ENCODE measurements around the gene AURKA.

GRCh38 chr20:56409521-56409920 is 17.5 kb upstream of the AURKA start:
- no peak for TF ChIP-seq EZH2phosphoT487 (IDR thresholded peaks at IDR 0.05; ENCODE audit: borderline replicate concordance, low read depth, low read length)
- TF ChIP-seq CTCF (conservative IDR thresholded peaks at IDR 0.05; ENCODE audit: low read length), result no peak

Data from OCI-LY7 (cell line).